Naive thymus-derived CD4-positive, alpha-beta T cell (primary cell): ENCODE results near the gene ABLIM3. TPM values are rescaled to one million over a fixed set of nuclear protein-coding genes. Genes with fewer than 3 reads are reported as not detected.

Source experiments
- ATAC-seq: fragments of 150-1000 bp; cut with Tn5 transposase; 2 replicates; pipeline ENCODE4 v1.10.0; 2021; ENCODE audit warnings: mild to moderate bottlenecking, moderate library complexity
- CTCF ChIA-PET: fragments of 350-600 bp; sonication (Branson Sonifier 250); formaldehyde crosslinking; loops from one replicate; lab custom pipeline; 2021; ENCODE audit warnings: antibody characterized with exemption; lab: Charles Lee
- POLR2A ChIA-PET: fragments of 350-600 bp; sonication (Branson Sonifier 250); formaldehyde crosslinking; loops from one replicate; lab custom pipeline; 2021; ENCODE audit warnings: antibody characterized with exemption, inconsistent platforms; lab: Charles Lee
- DNase-seq, 9 donors: peaks; one replicate each; pipeline versions ENCODE4 v3.0.0 to v3.0.0-alpha.2; 2020 to 2022; ENCODE audit warnings: mixed read lengths in 1 of 9
- H3K27ac ChIP-seq: one replicate; pipeline ENCODE4 v1.7.0; 2013; ENCODE audit warnings: mild to moderate bottlenecking, low read depth, low read length, moderate library complexity
- H3K27me3 ChIP-seq, 2 donors: one replicate each; pipeline ENCODE4 v1.7.0; 2013; ENCODE audit warnings: low read length in 2 of 2, mild to moderate bottlenecking in 2 of 2, moderate library complexity in 2 of 2; ENCODE audit not compliant: control insufficient read depth in 2 of 2, insufficient read depth in 2 of 2
- H3K36me3 ChIP-seq, 3 experiments: 1 replicate in 2 of 3; 2 replicates in 1 of 3; pipeline ENCODE4 v1.7.0; 2013; ENCODE audit warnings: low read length in 3 of 3, mild to moderate bottlenecking in 3 of 3, moderate library complexity in 1 of 3; ENCODE audit not compliant: insufficient read depth in 3 of 3, control insufficient read depth in 2 of 3
- H3K4me1 ChIP-seq, 2 donors: one replicate each; pipeline ENCODE4 v1.7.0; 2013; ENCODE audit warnings: low read length in 2 of 2, mild to moderate bottlenecking in 2 of 2, moderate library complexity in 1 of 2; ENCODE audit not compliant: control insufficient read depth in 2 of 2, insufficient read depth in 2 of 2
- H3K4me3 ChIP-seq: 2 replicates; pipeline ENCODE4 v1.7.0; 2013; ENCODE audit warnings: mild to moderate bottlenecking, low read length
- H3K9me3 ChIP-seq, 3 experiments: 1 replicate in 2 of 3; 2 replicates in 1 of 3; pipeline ENCODE4 v1.7.0; 2013; ENCODE audit warnings: low read length in 3 of 3; ENCODE audit not compliant: control insufficient read depth in 2 of 3
- H3K27ac Mint-ChIP-seq, 9 donors: one replicate each; pipeline ENCODE4 v1.8.0; 2020 to 2022; ENCODE audit warnings: mixed read lengths in 9 of 9, mild to moderate bottlenecking in 8 of 9, moderate library complexity in 5 of 9, inconsistent platforms in 2 of 9
- H3K27me3 Mint-ChIP-seq, 5 donors: one replicate each; pipeline ENCODE4 v1.8.0; 2021 to 2022; ENCODE audit warnings: mixed read lengths in 5 of 5, mild to moderate bottlenecking in 1 of 5
- H3K36me3 Mint-ChIP-seq, 5 donors: one replicate each; pipeline ENCODE4 v1.8.0; 2020 to 2022; ENCODE audit warnings: mixed read lengths in 5 of 5, mild to moderate bottlenecking in 3 of 5, inconsistent platforms in 1 of 5
- H3K4me1 Mint-ChIP-seq, 7 donors: one replicate each; pipeline ENCODE4 v1.8.0; 2020 to 2022; ENCODE audit warnings: mixed read lengths in 7 of 7, mild to moderate bottlenecking in 3 of 7, inconsistent platforms in 1 of 7
- H3K4me3 Mint-ChIP-seq, 10 donors: one replicate each; pipeline ENCODE4 v1.8.0; 2020 to 2022; ENCODE audit warnings: mild to moderate bottlenecking in 10 of 10, mixed read lengths in 10 of 10, moderate library complexity in 6 of 10, inconsistent platforms in 2 of 10
- H3K9me3 Mint-ChIP-seq, 11 donors: one replicate each; pipeline ENCODE4 v1.8.0; 2020 to 2022; ENCODE audit warnings: mixed read lengths in 11 of 11, mild to moderate bottlenecking in 4 of 11, inconsistent platforms in 1 of 11, moderate library complexity in 1 of 11
- intact Hi-C, 2 donors: fragments of 100-400 bp; cut with micrococcal nuclease; formaldehyde crosslinking; loops; one replicate each; pipeline ENCODE4 v1.15.1; 2023
- polyA plus RNA-seq, 2 donors: library from polyadenylated mRNA; unstranded; fragments of 300-500 nt; fragmentation: Illumina TruSeq; gene quantifications; one replicate each; pipeline ENCODE4 v1.2.3, GENCODE V29; 2021
- total RNA-seq, 6 experiments: library from RNA in 5 of 6; stranded (reverse) in 5 of 6; gene quantifications; 1 replicate in 5 of 6; 2 replicates in 1 of 6; pipeline ENCODE4 v1.2.3 and lab custom pipeline; 2021 to 2026

ABLIM3 gene
- total and polyA plus RNA-seq, 7 experiments from 2014 or later: 0.08 to 1.3 TPM; not detected in 5

DNA sequence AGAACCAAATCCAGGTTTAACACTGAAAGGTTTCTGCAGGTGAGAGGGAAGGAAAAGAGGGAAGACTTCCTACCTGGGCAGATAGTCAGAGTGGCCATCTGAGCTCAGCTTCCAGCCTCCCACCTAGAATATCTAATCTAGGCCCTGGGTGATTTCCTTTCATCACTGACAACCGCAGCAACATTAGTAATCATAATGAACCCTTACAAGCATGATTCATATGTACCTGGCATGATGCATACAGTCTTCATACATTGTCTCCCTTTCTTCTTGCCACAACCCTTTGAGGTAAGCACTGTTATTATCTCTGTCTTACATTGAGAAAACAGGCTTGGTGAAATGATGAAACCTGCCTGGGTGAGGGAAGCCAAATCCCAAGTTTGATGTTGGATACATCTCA lies 143.9 kb downstream of the ABLIM3 start:
- Histone ChIP-seq H3K4me1 (no peaks in the 10 kb centered on the region), H3K9me3 (no peaks in the 10 kb centered on the region), H3K27ac (no peak overlapping the region), H3K36me3 (no peaks in the 10 kb centered on the region), H3K4me3 (no peak overlapping the region), H3K27me3 (no peaks in the 10 kb centered on the region)
- peaks cover 0 to 11% (median 0%) of the 10 kb centered on the region in 5 donors for H3K27me3 Mint-ChIP-seq
- peaks cover 0 to 6% (median 0%) of the 10 kb centered on the region in 7 donors for H3K4me1 Mint-ChIP-seq
- DNase-seq (no peak), ATAC-seq (no peak)
- peaks cover 0 to 6% (median 0%) of the 10 kb centered on the region in 5 donors for H3K36me3 Mint-ChIP-seq
- intact Hi-C loops: no loop called here
- CTCF ChIA-PET: no interaction called here
- no peaks in the 10 kb centered on the region for H3K9me3 Mint-ChIP-seq
- POLR2A ChIA-PET: interaction anchor here (0.7 kb wide), 1 partner anchor 13 kb away, joined by 4 read pairs; no protein-coding TSS in a partner anchor
- H3K27ac Mint-ChIP-seq: peak overlapping the region in 1 of 9 donors; percentile 38
- no peak overlapping the region for H3K4me3 Mint-ChIP-seq

DNA sequence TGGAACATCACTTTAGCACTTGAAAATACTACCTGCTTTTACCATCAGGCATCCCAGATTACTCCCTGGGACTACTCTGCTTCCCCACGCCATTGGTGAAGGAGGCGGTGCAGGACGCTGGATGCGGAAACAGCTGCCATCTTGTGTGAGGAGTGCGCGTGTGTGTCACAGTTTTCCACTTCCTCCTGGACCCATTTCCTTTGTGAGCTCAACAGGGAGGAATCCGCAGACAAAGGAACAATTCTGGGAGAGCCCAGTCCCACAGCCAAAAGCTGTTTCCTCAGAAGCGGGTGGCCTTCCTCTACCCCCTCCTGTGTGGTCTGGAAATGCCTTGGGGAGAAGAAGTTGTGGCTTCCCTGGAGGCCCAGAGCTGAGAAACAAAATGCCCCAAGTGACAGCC lies 147.1 kb downstream of the ABLIM3 start:
- intact Hi-C loops: no loop called here
- H3K27ac Mint-ChIP-seq: no peak overlapping the region
- Histone ChIP-seq H3K4me1 (no peaks in the 10 kb centered on the region), H3K27me3 (no peaks in the 10 kb centered on the region), H3K4me3 (no peak overlapping the region), H3K9me3 (no peaks in the 10 kb centered on the region), H3K27ac (no peak overlapping the region), H3K36me3 (no peaks in the 10 kb centered on the region)
- H3K4me3 Mint-ChIP-seq: no peak overlapping the region
- peaks cover 0 to 12% (median 0%) of the 10 kb centered on the region in 5 donors for H3K27me3 Mint-ChIP-seq
- DNase-seq: no peak
- no peak for ATAC-seq
- no peaks in the 10 kb centered on the region for H3K9me3 Mint-ChIP-seq
- CTCF ChIA-PET: interaction anchor here (1.1 to 1.2 kb wide), 2 partner anchors 22 to 23 kb away, joined by 3 read pairs; no protein-coding TSS in a partner anchor
- POLR2A ChIA-PET: no interaction called here
- H3K4me1 Mint-ChIP-seq: peaks cover 0 to 25% (median 2%) of the 10 kb centered on the region in 7 donors
- H3K36me3 Mint-ChIP-seq: peaks cover 0 to 6% (median 0%) of the 10 kb centered on the region in 5 donors

DNA sequence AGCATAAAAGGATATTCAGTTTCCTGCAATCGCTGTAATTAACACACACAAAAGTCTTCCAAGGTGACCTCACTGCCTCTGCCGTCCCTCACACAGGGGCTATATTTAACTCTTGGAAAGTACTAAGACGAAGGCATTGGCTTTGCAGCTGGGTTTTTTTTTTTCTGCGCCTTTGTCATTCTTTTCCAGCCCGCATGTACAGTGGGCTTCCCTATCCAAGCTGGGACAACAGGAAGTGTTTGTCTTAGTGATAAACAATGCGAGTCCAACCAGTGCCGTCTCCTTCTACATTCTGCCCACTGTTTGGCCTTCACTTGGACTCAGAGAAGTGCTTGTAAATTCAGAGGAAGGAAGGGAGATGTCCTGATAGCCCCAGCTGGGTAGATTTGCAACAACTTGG lies 148.0 kb downstream of the ABLIM3 start:
- Histone ChIP-seq H3K4me1 (peaks cover 0 to under 1% of the 10 kb centered on the region in 2 donors), H3K36me3 (no peaks in the 10 kb centered on the region), H3K4me3 (no peak overlapping the region), H3K27me3 (no peaks in the 10 kb centered on the region), H3K27ac (no peak overlapping the region), H3K9me3 (no peaks in the 10 kb centered on the region)
- DNase-seq: no peak
- intact Hi-C loops: no loop called here
- Mint-ChIP-seq H3K27ac (no peak overlapping the region), H3K9me3 (no peaks in the 10 kb centered on the region), H3K4me3 (no peak overlapping the region), H3K4me1 (peaks cover 0 to 29% (median 2%) of the 10 kb centered on the region in 7 donors), H3K36me3 (peaks cover 0 to 6% (median 0%) of the 10 kb centered on the region in 5 donors), H3K27me3 (peaks cover 0 to 13% (median 0%) of the 10 kb centered on the region in 5 donors)
- POLR2A ChIA-PET: interaction anchor here (1.9 kb wide), 1 partner anchor 10 kb away, joined by 5 read pairs; no protein-coding TSS in a partner anchor
- no peak for ATAC-seq
- CTCF ChIA-PET: interaction anchor here (1.1 kb wide), 1 partner anchor 24 kb away, joined by 3 read pairs; no protein-coding TSS in a partner anchor

DNA sequence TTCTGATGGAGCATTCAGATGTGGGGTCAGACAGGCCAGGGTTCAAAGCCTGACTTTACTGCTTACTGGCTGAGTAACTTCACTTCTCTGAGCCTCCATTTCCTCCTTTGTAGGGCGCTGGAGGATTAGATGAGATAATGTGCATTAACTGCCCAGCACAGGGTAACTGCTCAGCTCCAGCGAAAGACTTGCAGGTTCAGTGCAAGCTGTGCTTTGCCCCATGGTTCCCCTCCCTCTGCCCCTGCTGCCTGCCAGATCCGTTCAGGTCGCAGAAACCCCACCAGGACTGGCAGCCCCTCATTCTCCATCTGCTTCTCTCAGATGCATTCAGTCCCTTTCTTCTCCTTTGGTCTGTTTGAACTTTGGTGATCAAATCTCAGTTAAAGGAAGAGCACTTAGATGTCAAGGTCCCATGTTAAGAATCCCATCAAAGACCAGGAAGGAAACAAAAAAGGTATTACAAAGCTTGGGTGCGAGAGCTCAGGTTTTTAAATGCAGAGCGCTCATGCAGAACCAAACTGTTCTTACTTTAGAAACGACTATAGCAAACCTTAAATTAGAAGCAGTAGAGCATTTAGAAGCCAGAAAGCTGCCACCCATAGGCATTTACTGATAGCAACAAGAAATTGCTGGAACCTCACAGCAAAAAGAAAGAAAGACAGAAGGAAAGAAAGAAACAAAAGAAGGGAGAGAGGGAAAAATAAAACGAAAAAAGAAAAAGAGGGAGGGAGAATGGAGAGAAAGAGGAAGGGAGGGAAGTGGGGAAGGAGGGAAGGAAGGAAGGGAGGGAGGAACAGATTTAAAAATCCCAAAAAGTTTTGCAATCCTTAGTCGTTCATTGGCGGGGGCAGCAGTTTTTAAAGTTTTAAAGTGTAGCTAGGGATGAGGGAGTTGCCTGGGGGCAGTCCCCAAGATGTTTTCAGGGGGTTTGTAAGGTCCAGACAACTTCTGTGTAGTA lies 153.9 kb downstream of the ABLIM3 start:
- H3K27ac Mint-ChIP-seq: peak overlapping the region in 8 of 9 donors; percentile 59 to 94 (median 84)
- Histone ChIP-seq H3K9me3 (no peaks in the 10 kb centered on the region), H3K4me3 (no peak overlapping the region), H3K27me3 (no peaks in the 10 kb centered on the region), H3K4me1 (peaks cover 0 to 56% of the 10 kb centered on the region in 2 donors), H3K36me3 (no peaks in the 10 kb centered on the region), H3K27ac (peak overlapping the region; percentile 31)
- intact Hi-C loops: loop anchor here in 1 of 2 donors (1.0 kb wide), 1 partner anchor 26 kb away; no protein-coding TSS in a partner anchor
- H3K36me3 Mint-ChIP-seq: no peaks in the 10 kb centered on the region
- H3K4me1 Mint-ChIP-seq: peaks cover 4 to 81% (median 55%) of the 10 kb centered on the region in 7 donors
- POLR2A ChIA-PET: no interaction called here
- CTCF ChIA-PET: interaction anchor here (0.6 to 1.5 kb wide), 3 partner anchors 16 to 152 kb away, joined by 3 to 5 read pairs (median 4); no protein-coding TSS in a partner anchor
- DNase-seq (peak in 4 of 9 donors; percentile 32 to 40 (median 35)), ATAC-seq (no peak)
- peak overlapping the region in 9 of 10 donors; percentile 51 to 86 (median 75) for H3K4me3 Mint-ChIP-seq
- H3K9me3 Mint-ChIP-seq: no peaks in the 10 kb centered on the region
- H3K27me3 Mint-ChIP-seq: peaks cover 0 to 23% (median 0%) of the 10 kb centered on the region in 5 donors

DNA sequence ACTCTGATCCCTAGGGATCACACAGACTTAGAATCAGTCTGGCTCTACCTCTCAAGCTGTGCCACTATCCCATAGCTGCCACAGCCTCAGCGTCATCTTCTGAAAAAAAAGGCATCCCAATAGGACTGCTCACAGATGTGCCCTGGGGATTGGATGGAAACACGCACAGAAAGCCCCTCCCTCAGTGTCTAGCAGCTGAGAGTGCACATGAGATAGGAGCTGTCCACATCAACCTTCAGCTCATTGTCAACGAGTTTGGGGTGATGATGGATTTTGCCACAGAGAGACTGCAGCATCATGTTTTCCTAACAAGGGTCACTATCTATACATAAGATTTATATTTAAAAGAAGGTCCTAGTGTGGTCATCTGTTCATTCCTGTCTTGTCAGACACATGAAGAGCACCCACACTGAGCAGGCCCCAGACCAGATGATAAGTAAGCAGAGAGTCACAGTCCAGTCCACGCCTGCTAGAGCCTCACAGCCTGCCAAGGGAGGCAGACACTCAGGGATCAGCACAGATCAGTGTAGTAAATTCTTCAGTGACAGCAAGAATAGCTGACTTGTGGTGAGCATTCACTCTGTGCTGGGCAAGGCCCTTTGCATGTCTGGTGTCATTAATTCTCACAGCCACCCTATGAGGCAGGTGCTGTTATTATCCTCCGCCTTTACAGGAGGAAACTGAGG lies 156.2 kb downstream of the ABLIM3 start:
- H3K36me3 Mint-ChIP-seq: no peaks in the 10 kb centered on the region
- peaks cover 0 to 11% (median 0%) of the 10 kb centered on the region in 5 donors for H3K27me3 Mint-ChIP-seq
- peaks cover 0 to 56% of the 10 kb centered on the region in 2 donors for H3K4me1 ChIP-seq
- H3K36me3 ChIP-seq: no peaks in the 10 kb centered on the region
- no peaks in the 10 kb centered on the region for H3K9me3 ChIP-seq
- H3K4me1 Mint-ChIP-seq: peaks cover 4 to 72% (median 57%) of the 10 kb centered on the region in 7 donors
- DNase-seq (no peak), ATAC-seq (no peak)
- ChIA-PET POLR2A (interaction anchor here (0.6 to 2.6 kb wide), 7 partner anchors 12 to 1941 kb away, joined by 3 to 7 read pairs (median 4); partner anchors contain the start of gene PCYOX1L), CTCF (interaction anchor here (1.0 to 2.0 kb wide), 4 partner anchors 33 to 265 kb away, joined by 3 to 10 read pairs (median 7); no protein-coding TSS in a partner anchor)
- peak overlapping the region in 8 of 9 donors; percentile 60 to 95 (median 87) for H3K27ac Mint-ChIP-seq
- H3K9me3 Mint-ChIP-seq: no peaks in the 10 kb centered on the region
- no peaks in the 10 kb centered on the region for H3K27me3 ChIP-seq
- peak overlapping the region in 8 of 10 donors; percentile 25 to 84 (median 74) for H3K4me3 Mint-ChIP-seq
- intact Hi-C loops: loop anchor here in 1 of 2 donors (1.0 to 2.0 kb wide), 2 partner anchors 25 to 47 kb away; partner anchors contain the start of gene GRPEL2
- peak overlapping the region; percentile 49 for H3K27ac ChIP-seq
- no peak overlapping the region for H3K4me3 ChIP-seq
